ENCODE measurements around the gene MEI4. TPM values are rescaled to one million over a fixed set of nuclear protein-coding genes. Genes with fewer than 3 reads are reported as not detected.
"Not testable (repeated sequence)": the region's sequence is repeated elsewhere in the genome, so short reads cannot be mapped to it uniquely, and the experiment has no call there.

Gene MEI4
- total and polyA plus RNA-seq, 2 of the 13 experiments (the other 11 are each of a cell fraction or from before 2014, with no cell fraction given) = not detected

GRCh38 chr6:77700095-77700494, 47.3 kb downstream of the MEI4 start:
- H3K9ac ChIP-seq (ENCODE audit: insufficient read depth, low read depth, low read length); FAIRE-seq; H3K9me3 ChIP-seq (ENCODE audit: low read length); H4K20me1 ChIP-seq (ENCODE audit: insufficient read depth, low read length); ATAC-seq; intact Hi-C loops (cut with micrococcal nuclease; ENCODE audit: unreplicated experiment); H3K36me3 ChIP-seq (replicated peaks in 1 of 2; ENCODE audit: control insufficient read depth in 1 of 2, insufficient read depth in 2 of 2, low read length in 2 of 2); POLR2A ChIA-PET; H3K4me2 ChIP-seq (ENCODE audit: low read depth, low read length); H3K4me1 ChIP-seq (ENCODE audit: insufficient read depth, low read length); H3K27ac ChIP-seq (ENCODE audit: extremely low read length, insufficient read depth, low read length); CTCF ChIA-PET (ENCODE audit: low intra/inter-chr PET ratio, low total read pairs); DNase-seq (ENCODE audit: low spot score); H2AFZ ChIP-seq (ENCODE audit: low read length); in situ Hi-C loops (cut with HindIII; ENCODE audit: extremely low pct_ligation_motif_present, low pct_unique_long_range_greater_than_20kb); BruUV-seq (replicated peaks); H3K4me3 ChIP-seq (replicated peaks in 1 of 3; ENCODE audit: insufficient read depth in 1 of 3, low read depth in 2 of 3, low read length in 3 of 3); H3K27me3 ChIP-seq (ENCODE audit: control insufficient read depth in 1 of 2, insufficient read depth in 2 of 2, low read length in 2 of 2); H3K79me2 ChIP-seq (ENCODE audit: insufficient read depth, low read length): not testable (repeated sequence)
- 10% methylated on average over 4 of the region's 6 CpGs for WGBS (ENCODE audit: low lambda C conversion rate)
- peak; percentile 70; the same call in 1 of the 2 replicates for TF ChIP-seq ZNF281 (CRISPR knock-in tag; IDR thresholded peaks at IDR 0.05; ENCODE audit: borderline replicate concordance)

- no TSS peak for BruUV-seq (replicated peaks)
- FAIRE-seq = no peak
- no peak overlapping the region for H2AFZ ChIP-seq (ENCODE audit: low read length)
- no peaks in the 10 kb centered on the region for H3K27me3 ChIP-seq (ENCODE audit: control insufficient read depth in 1 of 2, insufficient read depth in 2 of 2, low read length in 2 of 2)
- CTCF ChIA-PET (ENCODE audit: low intra/inter-chr PET ratio, low total read pairs) = no interaction called here
- in situ Hi-C loops (cut with HindIII; ENCODE audit: extremely low pct_ligation_motif_present, low pct_unique_long_range_greater_than_20kb) = no loop called here
- H3K4me3 ChIP-seq (replicated peaks in 1 of 3; ENCODE audit: insufficient read depth in 1 of 3, low read depth in 2 of 3, low read length in 3 of 3) = no peak overlapping the region
- no peaks in the 10 kb centered on the region for H3K9me3 ChIP-seq (ENCODE audit: low read length)
- no CpG with 5 or more reads among the region's 2 CpGs for WGBS (ENCODE audit: low lambda C conversion rate)
- POLR2A ChIA-PET = no interaction called here
- H3K27ac ChIP-seq (ENCODE audit: extremely low read length, insufficient read depth, low read length) = no peak overlapping the region
- H3K36me3 ChIP-seq (replicated peaks in 1 of 2; ENCODE audit: control insufficient read depth in 1 of 2, insufficient read depth in 2 of 2, low read length in 2 of 2) = no peaks in the 10 kb centered on the region
- no peaks in the 10 kb centered on the region for H3K4me1 ChIP-seq (ENCODE audit: insufficient read depth, low read length)
- H3K4me2 ChIP-seq (ENCODE audit: low read depth, low read length) = no peak overlapping the region
- no peaks in the 10 kb centered on the region for H4K20me1 ChIP-seq (ENCODE audit: insufficient read depth, low read length)
- H3K9ac ChIP-seq (ENCODE audit: insufficient read depth, low read depth, low read length) = no peak overlapping the region
- DNase-seq (ENCODE audit: low spot score) = no peak
- H3K79me2 ChIP-seq (ENCODE audit: insufficient read depth, low read length) = no peaks in the 10 kb centered on the region
- ATAC-seq = peak; percentile 60
- TF ChIP-seq CTCF (CRISPR knock-in tag; IDR thresholded peaks at IDR 0.05) (peak; percentile 17; the same call in 1 of the 2 replicates), ZSCAN25 (CRISPR knock-in tag; IDR thresholded peaks at IDR 0.05) (no peak)
- intact Hi-C loops (cut with micrococcal nuclease; ENCODE audit: unreplicated experiment) = no loop called here
Measured at GRCh38 chr6:77707603-77708002, 54.8 kb downstream of the MEI4 start.

Data from HepG2 (cell line).